Common myeloid progenitor, CD34-positive (primary cell): ENCODE measurements around the gene KCNA2.

Experiments used
- CTCF ChIA-PET: fragments of 350-600 bp; sonication (Branson Sonifier 250); formaldehyde crosslinking; loops from one replicate; lab custom pipeline; 2021; ENCODE audit warnings: antibody characterized with exemption; lab: Charles Lee
- POLR2A ChIA-PET: fragments of 350-600 bp; sonication (Branson Sonifier 250); formaldehyde crosslinking; loops from one replicate; lab custom pipeline; 2021; ENCODE audit warnings: antibody characterized with exemption; lab: Charles Lee
- DNase-seq, 3 donors: peaks; one replicate each; pipeline versions ENCODE4 v3.0.0 to v3.0.0-alpha.2; 2013
- H3K27ac ChIP-seq, 2 experiments: 1 replicate in 1 of 2; 2 replicates in 1 of 2; pipeline ENCODE4 v1.7.0; 2013; ENCODE audit warnings: inconsistent platforms in 2 of 2, low read length in 2 of 2, mild to moderate bottlenecking in 2 of 2, low read depth in 1 of 2, moderate library complexity in 1 of 2; ENCODE audit not compliant: severe bottlenecking in 2 of 2, insufficient read depth in 1 of 2, poor library complexity in 1 of 2
- H3K27me3 ChIP-seq, 5 experiments: replicated peaks in 2 of 5; 1 replicate in 3 of 5; 2 replicates in 2 of 5; pipeline versions ENCODE4 v1.6.1 to v1.7.0; 2013; ENCODE audit warnings: low read length in 4 of 5, mild to moderate bottlenecking in 2 of 5, moderate library complexity in 2 of 5, inconsistent platforms in 1 of 5; ENCODE audit not compliant: insufficient read depth in 5 of 5, control insufficient read depth in 4 of 5
- H3K36me3 ChIP-seq, 4 experiments: 1 replicate in 2 of 4; 2 replicates in 2 of 4; pipeline versions ENCODE4 v1.6.1 to v1.7.0; 2013; ENCODE audit warnings: low read length in 3 of 4, control low read depth in 1 of 4, mild to moderate bottlenecking in 1 of 4; ENCODE audit not compliant: control insufficient read depth in 4 of 4, insufficient read depth in 4 of 4
- H3K4me1 ChIP-seq, 4 experiments: 1 replicate in 3 of 4; 2 replicates in 1 of 4; pipeline versions ENCODE4 v1.6.1 to v1.7.1; 2013; ENCODE audit warnings: low read length in 3 of 4, mild to moderate bottlenecking in 3 of 4, control low read depth in 1 of 4, inconsistent platforms in 1 of 4, moderate library complexity in 1 of 4; ENCODE audit not compliant: control insufficient read depth in 4 of 4, insufficient read depth in 4 of 4; ENCODE audit errors: control extremely low read depth in 1 of 4
- H3K4me3 ChIP-seq, 7 experiments: 1 replicate in 4 of 7; 2 replicates in 3 of 7; pipeline versions ENCODE4 v1.5.1 to v1.7.0; 2013; ENCODE audit warnings: mild to moderate bottlenecking in 7 of 7, low read length in 6 of 7, moderate library complexity in 6 of 7, inconsistent platforms in 2 of 7, low read depth in 2 of 7, control low read depth in 1 of 7; ENCODE audit not compliant: insufficient read depth in 4 of 7, control insufficient read depth in 1 of 7; ENCODE audit errors: extremely low read depth in 1 of 7
- H3K9me3 ChIP-seq, 5 experiments: 1 replicate in 4 of 5; 2 replicates in 1 of 5; pipeline versions ENCODE4 v1.6.1 to v1.7.1; 2013; ENCODE audit warnings: low read length in 4 of 5, mild to moderate bottlenecking in 2 of 5, inconsistent platforms in 1 of 5, low read depth in 1 of 5, moderate library complexity in 1 of 5; ENCODE audit not compliant: control insufficient read depth in 4 of 5, insufficient read depth in 2 of 5; ENCODE audit errors: control extremely low read depth in 1 of 5
- WGBS: methylation state at CpG from one replicate; pipeline ENCODE4 v1.1.5; 2013; ENCODE audit not compliant: insufficient coverage; 5-methylcytosine and 5-hydroxymethylcytosine counted together

Gene KCNA2

DNA sequence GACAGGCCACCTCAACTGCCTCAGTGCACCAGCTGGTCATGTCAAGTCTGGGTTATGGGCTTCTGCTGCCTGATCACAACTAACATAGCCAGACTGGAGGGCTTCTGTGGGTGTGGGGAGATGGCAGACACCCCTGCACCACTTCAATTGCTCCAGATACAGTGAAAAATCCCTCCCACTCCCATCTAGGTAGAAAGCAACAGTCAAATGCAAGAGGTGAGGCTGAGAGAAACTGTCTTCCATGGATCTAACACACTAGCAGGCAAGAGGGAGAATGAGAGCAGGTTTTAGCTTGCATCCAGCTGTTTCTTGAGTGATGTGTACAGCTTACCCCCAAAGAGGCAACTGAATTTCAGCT lies 10.8 kb downstream of the KCNA2 start:
- Histone ChIP-seq H3K36me3 (no peaks in the 10 kb centered on the region), H3K4me3 (no peak overlapping the region), H3K9me3 (no peaks in the 10 kb centered on the region), H3K4me1 (no peaks in the 10 kb centered on the region), H3K27me3 (peaks cover 0 to 26% (median 2%) of the 10 kb centered on the region in 5 experiments), H3K27ac (no peak overlapping the region)
- ChIA-PET CTCF (interaction anchor here (1.1 to 3.0 kb wide), 4 partner anchors 10 to 43 kb away, joined by 3 to 13 read pairs (median 6); partner anchors contain the start of gene KCNA2), POLR2A (no interaction called here)
- DNase-seq: no peak

DNA sequence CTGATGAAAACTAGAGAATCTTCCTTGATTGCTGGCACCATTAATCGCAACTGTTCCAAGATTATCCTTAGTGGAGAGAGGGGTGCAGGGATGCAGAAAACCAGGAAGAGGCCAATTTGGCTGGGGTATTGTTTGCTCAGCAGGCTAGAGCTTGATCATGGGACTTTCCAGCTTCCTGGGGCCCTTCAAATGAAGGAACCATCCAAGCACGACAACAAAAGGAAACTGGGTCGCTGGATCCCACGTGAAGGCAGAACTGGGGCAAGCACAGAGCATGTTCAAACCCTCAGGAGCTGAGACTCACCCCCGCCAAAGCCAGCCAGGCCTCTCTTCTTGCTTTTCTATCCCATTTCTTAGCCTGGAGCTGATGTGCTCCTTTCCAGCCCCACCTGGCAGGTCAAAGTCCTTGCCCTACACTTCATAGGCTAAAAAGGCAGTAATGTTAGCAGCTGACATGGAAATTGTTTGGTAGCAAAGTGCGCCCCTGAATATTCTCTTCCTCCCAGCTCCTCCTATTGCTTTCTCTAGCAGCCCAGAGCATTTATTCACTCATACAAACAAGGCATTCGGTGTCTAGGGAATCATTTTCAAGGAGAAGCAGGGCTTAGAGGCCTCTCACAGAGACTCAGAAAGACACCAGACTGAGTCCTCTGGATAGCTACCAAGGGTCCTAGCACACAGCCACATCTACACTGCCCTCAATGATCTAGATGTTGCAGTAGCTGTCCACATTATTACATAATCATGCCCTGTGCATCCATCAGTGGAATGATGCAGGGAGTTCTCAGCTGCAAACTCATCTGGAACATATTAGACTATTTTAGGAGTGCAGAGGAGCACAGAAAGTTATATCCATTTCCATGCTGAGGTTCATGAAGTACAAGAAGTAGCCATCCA lies 11.5 kb downstream of the KCNA2 start:
- H3K36me3 ChIP-seq: no peaks in the 10 kb centered on the region
- H3K27ac ChIP-seq: no peak overlapping the region
- 57% methylated on average over 6 of the region's 7 CpGs for WGBS
- CTCF ChIA-PET: interaction anchor here (1.1 to 3.0 kb wide), 5 partner anchors 10 to 44 kb away, joined by 3 to 13 read pairs (median 4); partner anchors contain the start of gene KCNA2
- DNase-seq: no peak
- H3K4me1 ChIP-seq: no peaks in the 10 kb centered on the region
- no peak overlapping the region for H3K4me3 ChIP-seq
- H3K27me3 ChIP-seq: peaks cover 0 to 26% (median 2%) of the 10 kb centered on the region in 5 experiments
- no peaks in the 10 kb centered on the region for H3K9me3 ChIP-seq
- POLR2A ChIA-PET: no interaction called here

DNA sequence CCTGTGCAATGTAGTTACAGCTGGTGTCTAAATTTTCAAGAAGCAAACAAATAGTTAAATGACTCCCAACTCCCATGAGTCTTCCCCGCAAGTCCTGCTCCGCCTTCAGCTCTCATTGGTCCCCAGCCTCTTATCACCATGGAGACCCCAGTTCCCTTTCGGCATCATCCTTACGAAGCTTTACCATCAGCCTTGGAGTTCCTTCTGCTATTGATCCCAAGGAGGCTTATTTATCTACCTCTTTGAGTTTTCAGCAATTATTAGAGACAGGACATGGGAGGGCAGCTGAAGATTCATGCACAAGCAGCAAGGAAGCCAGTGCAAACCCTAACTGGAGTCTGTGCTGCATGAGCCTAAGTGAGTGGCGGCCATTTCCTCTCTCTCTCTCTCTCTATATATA lies 12.3 kb downstream of the KCNA2 start:
- CTCF ChIA-PET: interaction anchor here (1.1 to 3.0 kb wide), 4 partner anchors 11 to 44 kb away, joined by 3 to 13 read pairs (median 6); partner anchors contain the start of gene KCNA2
- Histone ChIP-seq H3K4me3 (no peak overlapping the region), H3K27ac (no peak overlapping the region), H3K4me1 (no peaks in the 10 kb centered on the region), H3K27me3 (peaks cover 0 to 23% (median 2%) of the 10 kb centered on the region in 5 experiments), H3K36me3 (no peaks in the 10 kb centered on the region), H3K9me3 (no peaks in the 10 kb centered on the region)
- POLR2A ChIA-PET: no interaction called here
- 65% methylated on average over 2 of the region's 5 CpGs for WGBS
- DNase-seq: no peak

DNA sequence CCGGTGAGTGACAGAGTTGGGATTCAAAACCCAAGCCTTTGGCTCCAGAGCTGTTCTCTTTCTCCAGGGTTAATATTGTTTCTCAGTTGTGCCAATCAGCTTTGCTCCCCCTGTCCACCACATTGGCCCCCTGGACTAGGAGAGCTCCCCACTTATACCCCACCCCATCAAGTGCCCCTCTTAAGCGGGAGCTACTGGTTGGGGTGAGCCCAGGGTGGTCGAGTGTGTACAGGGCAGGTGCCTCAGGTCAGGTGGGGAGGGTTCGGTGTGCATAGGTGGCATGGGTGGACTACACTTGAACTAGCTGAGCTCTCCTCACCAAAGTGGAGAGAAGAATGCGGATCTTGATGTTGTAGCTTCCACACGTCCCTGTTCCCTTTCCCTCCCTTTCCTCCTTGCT lies 14.2 kb downstream of the KCNA2 start:
- no peaks in the 10 kb centered on the region for H3K9me3 ChIP-seq
- DNase-seq: no peak
- H3K4me1 ChIP-seq: no peaks in the 10 kb centered on the region
- no peak overlapping the region for H3K27ac ChIP-seq
- CTCF ChIA-PET: interaction anchor here (0.8 kb wide), 1 partner anchor 96 kb away, joined by 3 read pairs; no protein-coding TSS in a partner anchor
- POLR2A ChIA-PET: no interaction called here
- H3K27me3 ChIP-seq: peaks cover 0 to 14% (median 2%) of the 10 kb centered on the region in 5 experiments
- no peak overlapping the region for H3K4me3 ChIP-seq
- WGBS: 88% methylated on average over 4 of the region's 6 CpGs
- H3K36me3 ChIP-seq: no peaks in the 10 kb centered on the region

DNA sequence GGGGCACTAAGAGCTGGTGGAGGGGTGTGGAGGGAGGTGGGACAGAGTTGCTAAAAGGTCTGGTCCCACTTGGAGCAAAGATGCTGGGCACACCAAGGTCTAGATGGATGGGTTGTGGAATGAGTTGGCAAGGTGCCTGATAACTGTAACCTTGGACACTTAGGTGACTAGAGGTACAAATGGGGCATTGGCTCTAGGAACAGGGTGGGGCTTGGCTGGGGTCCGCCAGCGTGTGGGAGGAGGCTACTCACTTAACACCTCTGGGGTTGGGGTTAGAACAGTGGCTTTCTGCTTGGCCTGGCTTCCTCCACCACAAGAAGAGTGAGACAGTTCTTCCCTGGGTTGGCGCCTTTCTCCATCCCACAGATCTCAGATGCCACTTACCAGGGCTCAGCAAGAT lies 17.2 kb downstream of the KCNA2 start:
- Histone ChIP-seq H3K36me3 (no peaks in the 10 kb centered on the region), H3K27ac (no peak overlapping the region), H3K27me3 (peaks cover 0 to 7% (median 0%) of the 10 kb centered on the region in 5 experiments), H3K4me3 (no peak overlapping the region), H3K4me1 (no peaks in the 10 kb centered on the region), H3K9me3 (no peaks in the 10 kb centered on the region)
- ChIA-PET CTCF (no interaction called here), POLR2A (no interaction called here)
- WGBS: 80% methylated on average over 1 of the region's 3 CpGs
- DNase-seq: no peak

DNA sequence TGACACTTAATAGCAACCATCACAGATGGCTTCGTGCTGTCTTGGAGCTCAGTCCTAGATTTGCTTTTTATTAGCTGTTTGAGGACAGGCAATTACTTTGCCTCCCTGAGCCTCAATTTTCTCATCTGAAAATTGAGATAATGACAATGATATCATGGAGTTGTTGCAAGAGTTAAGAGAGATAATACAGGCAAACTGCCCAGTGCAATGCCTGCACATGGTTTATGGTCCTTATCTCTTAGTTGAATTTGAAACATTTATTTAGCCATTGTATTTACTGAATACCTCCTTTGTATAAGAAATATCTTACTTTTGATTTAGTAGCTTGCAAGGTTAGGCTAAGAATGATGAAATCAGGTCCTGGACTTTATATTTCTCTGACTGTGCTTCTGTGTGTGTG lies 17.7 kb downstream of the KCNA2 start:
- H3K36me3 ChIP-seq: no peaks in the 10 kb centered on the region
- no peak overlapping the region for H3K27ac ChIP-seq
- DNase-seq: no peak
- H3K4me3 ChIP-seq: no peak overlapping the region
- WGBS: 60% methylated on average over 1 of the region's 1 CpG
- H3K4me1 ChIP-seq: no peaks in the 10 kb centered on the region
- CTCF ChIA-PET: no interaction called here
- POLR2A ChIA-PET: no interaction called here
- H3K9me3 ChIP-seq: no peaks in the 10 kb centered on the region
- peaks cover 0 to 7% (median 0%) of the 10 kb centered on the region in 5 experiments for H3K27me3 ChIP-seq

DNA sequence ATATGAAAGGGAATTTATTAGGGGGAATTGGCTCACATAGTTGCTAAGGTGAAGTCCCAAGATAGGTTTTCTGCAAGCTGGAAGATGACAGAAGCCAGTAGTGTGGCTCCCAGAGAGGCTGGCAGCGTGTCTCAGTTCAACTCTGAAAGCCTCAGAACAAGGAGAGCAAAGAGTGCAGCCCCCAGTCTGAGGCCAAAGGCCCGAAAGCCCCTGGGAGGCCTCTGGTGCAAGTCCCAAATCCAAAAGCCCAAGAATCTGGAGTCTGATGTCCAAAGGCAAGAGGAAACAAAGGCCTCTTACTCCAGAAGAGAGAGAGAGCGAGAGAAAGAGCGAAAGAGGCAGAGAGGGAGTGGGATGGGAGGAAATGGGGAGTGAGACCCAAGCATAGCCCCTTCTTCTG lies 18.3 kb downstream of the KCNA2 start:
- CTCF ChIA-PET: no interaction called here
- no peak for DNase-seq
- Histone ChIP-seq H3K4me3 (no peak overlapping the region), H3K36me3 (no peaks in the 10 kb centered on the region), H3K9me3 (no peaks in the 10 kb centered on the region), H3K27ac (no peak overlapping the region), H3K27me3 (peaks cover 0 to 10% (median 0%) of the 10 kb centered on the region in 5 experiments), H3K4me1 (no peaks in the 10 kb centered on the region)
- WGBS: 100% methylated on average over 2 of the region's 4 CpGs
- POLR2A ChIA-PET: no interaction called here
